ENCODE data around the gene SLC22A4.

GRCh38 chr5:132266836-132267160 is 27.4 kb upstream of the SLC22A4 start:
- TF ChIP-seq CTCF (IDR thresholded peaks at IDR 0.05; ENCODE audit: control extremely low read depth in 1 of 3, insufficient read depth in 1 of 3, low read depth in 1 of 3, low read length in 3 of 3) = no peak
- TF ChIP-seq POLR2A (IDR thresholded peaks at IDR 0.05; ENCODE audit: control extremely low read depth in 1 of 2, low read depth in 2 of 2, low read length in 2 of 2) = no peak
- TF ChIP-seq CBX8 (IDR thresholded peaks at IDR 0.05; ENCODE audit: borderline replicate concordance, low read depth, low read length) = no peak
- no peak for TF ChIP-seq BRCA1 (IDR thresholded peaks at IDR 0.05; ENCODE audit: low read depth, low read length)

Data from H1 (cell line).